Left ventricle myocardium inferior (tissue), 1 donor: ENCODE data around the gene OPN3. TPM values are rescaled to one million over a fixed set of nuclear protein-coding genes. Genes with fewer than 3 reads are reported as not detected.

Source experiments
- DNase-seq: peaks from one replicate; pipeline ENCODE4 v3.0.0-alpha.2; 2020
- H3K27ac ChIP-seq: fragments of 200-600 bp; replicated peaks from 2 replicates; pipeline ENCODE4 v1.8.0; 2021
- H3K27me3 ChIP-seq: fragments of 200-600 bp; 2 replicates; pipeline ENCODE4 v1.8.0; 2021; ENCODE audit warnings: low read depth
- H3K36me3 ChIP-seq: fragments of 200-600 bp; 2 replicates; pipeline ENCODE4 v1.8.0; 2021
- H3K4me1 ChIP-seq: fragments of 200-600 bp; 2 replicates; pipeline ENCODE4 v1.8.0; 2021
- H3K4me3 ChIP-seq: fragments of 200-600 bp; 2 replicates; pipeline ENCODE4 v1.8.0; 2021; ENCODE audit warnings: mild to moderate bottlenecking, moderate library complexity
- H3K9me3 ChIP-seq: fragments of 200-600 bp; replicated peaks from 2 replicates; pipeline ENCODE4 v1.8.0; 2021
- CTCF ChIP-seq: fragments of 200-600 bp; IDR thresholded peaks from 2 replicates; pipeline ENCODE4 v1.8.0; 2021; ENCODE audit warnings: antibody characterized with exemption, mild to moderate bottlenecking, borderline replicate concordance
- intact Hi-C: fragments of 100-400 bp; cut with micrococcal nuclease; formaldehyde crosslinking; loops from one replicate; pipeline ENCODE4 v1.11.0; 2022
- total RNA-seq: library from RNA; stranded (reverse); fragmentation: NEBNext Ultra II Directional; extraction: Animal tissue kit (Norgen Biotek cat#: 25700); gene quantifications from one replicate; pipeline ENCODE4 v1.2.1, GENCODE V29; 2021
- donor health status: DM: no; HTN: yes; CAD: no; lungs with severe emphysema.

Gene OPN3
- total RNA-seq, 1 donor from 2014 or later, result 6.1 TPM

- Histone ChIP-seq H3K36me3 (peaks cover 7% of the 10 kb centered on the region), H3K4me3 (no peak overlapping the region), H3K27me3 (no peaks in the 10 kb centered on the region), H3K9me3 (no peaks in the 10 kb centered on the region), H3K4me1 (no peaks in the 10 kb centered on the region), H3K27ac (no peak overlapping the region)
- no peak for DNase-seq
- intact Hi-C loops, result no loop called here
- no peak for TF ChIP-seq CTCF
Measured at GRCh38 chr1:241591317-241591716, 48.9 kb downstream of the OPN3 start.

- no peaks in the 10 kb centered on the region for H3K4me1 ChIP-seq
- TF ChIP-seq CTCF, result no peak
- H3K4me3 ChIP-seq, result no peak overlapping the region
- intact Hi-C loops, result no loop called here
- H3K27ac ChIP-seq, result no peak overlapping the region
- H3K36me3 ChIP-seq, result peaks cover 7% of the 10 kb centered on the region
- H3K27me3 ChIP-seq, result no peaks in the 10 kb centered on the region
- H3K9me3 ChIP-seq, result no peaks in the 10 kb centered on the region
- no peak for DNase-seq
Measured at GRCh38 chr1:241590719-241591118, 49.5 kb downstream of the OPN3 start.

GRCh38 chr1:241589521-241589920, 50.6 kb downstream of the OPN3 start:
- H3K4me1 ChIP-seq, result no peaks in the 10 kb centered on the region
- no peaks in the 10 kb centered on the region for H3K9me3 ChIP-seq
- no peak for TF ChIP-seq CTCF
- intact Hi-C loops, result no loop called here
- no peak for DNase-seq
- H3K36me3 ChIP-seq, result peaks cover 6% of the 10 kb centered on the region
- no peak overlapping the region for H3K27ac ChIP-seq
- H3K27me3 ChIP-seq, result no peaks in the 10 kb centered on the region
- H3K4me3 ChIP-seq, result no peak overlapping the region

GRCh38 chr1:241586905-241587512, 53.2 kb downstream of the OPN3 start:
- H3K27ac ChIP-seq, result no peak overlapping the region
- intact Hi-C loops, result no loop called here
- no peak for DNase-seq
- no peak for TF ChIP-seq CTCF
- no peaks in the 10 kb centered on the region for H3K27me3 ChIP-seq
- no peaks in the 10 kb centered on the region for H3K4me1 ChIP-seq
- H3K9me3 ChIP-seq, result peaks cover 4% of the 10 kb centered on the region
- no peak overlapping the region for H3K4me3 ChIP-seq
- H3K36me3 ChIP-seq, result no peaks in the 10 kb centered on the region

- no peak overlapping the region for H3K27ac ChIP-seq
- no peak for TF ChIP-seq CTCF
- H3K4me3 ChIP-seq, result no peak overlapping the region
- H3K27me3 ChIP-seq, result no peaks in the 10 kb centered on the region
- H3K36me3 ChIP-seq, result no peaks in the 10 kb centered on the region
- H3K9me3 ChIP-seq, result peaks cover 6% of the 10 kb centered on the region
- intact Hi-C loops, result no loop called here
- no peak for DNase-seq
- no peaks in the 10 kb centered on the region for H3K4me1 ChIP-seq
Measured at GRCh38 chr1:241582921-241583321, 57.2 kb downstream of the OPN3 start.
